ENCODE data around the gene BAZ2B.

DNA sequence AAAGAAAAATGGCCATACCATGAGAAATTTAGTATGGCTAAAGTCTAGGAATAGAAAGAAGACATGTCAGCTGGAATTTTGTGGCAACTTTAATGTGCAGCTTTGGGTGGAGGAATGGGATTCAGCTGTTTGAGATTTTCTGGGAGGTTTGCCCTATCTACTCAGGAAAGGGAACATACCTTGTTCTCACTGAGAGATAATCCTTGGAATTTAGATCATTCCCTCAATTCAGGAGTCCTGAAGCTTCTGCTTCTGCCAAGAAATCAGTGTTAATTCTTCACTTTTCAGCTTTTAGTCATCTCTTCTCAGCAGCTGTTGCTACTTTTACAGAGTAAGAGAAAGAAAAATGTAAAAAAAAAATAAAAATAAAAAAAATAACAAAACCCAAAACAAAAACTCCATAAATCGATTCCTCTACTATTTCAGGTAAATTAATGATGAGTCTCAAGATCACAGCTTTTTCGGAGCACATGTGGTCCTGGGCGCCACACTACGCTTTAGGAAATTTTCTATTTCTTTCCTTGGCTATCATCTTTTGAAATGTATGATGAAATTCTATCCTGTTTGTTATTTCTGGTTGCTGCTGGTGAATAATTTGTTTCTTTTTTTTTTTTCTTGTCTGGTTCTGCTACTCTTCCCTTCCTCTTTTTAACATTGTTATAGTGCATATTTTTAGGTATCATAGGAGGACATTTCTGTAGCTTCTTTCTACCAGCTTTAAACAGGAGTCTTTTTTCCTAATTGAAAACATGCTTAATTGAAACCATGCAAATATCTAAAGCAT lies 18.9 kb upstream of the BAZ2B start:
- TF ChIP-seq, protein P1, sequence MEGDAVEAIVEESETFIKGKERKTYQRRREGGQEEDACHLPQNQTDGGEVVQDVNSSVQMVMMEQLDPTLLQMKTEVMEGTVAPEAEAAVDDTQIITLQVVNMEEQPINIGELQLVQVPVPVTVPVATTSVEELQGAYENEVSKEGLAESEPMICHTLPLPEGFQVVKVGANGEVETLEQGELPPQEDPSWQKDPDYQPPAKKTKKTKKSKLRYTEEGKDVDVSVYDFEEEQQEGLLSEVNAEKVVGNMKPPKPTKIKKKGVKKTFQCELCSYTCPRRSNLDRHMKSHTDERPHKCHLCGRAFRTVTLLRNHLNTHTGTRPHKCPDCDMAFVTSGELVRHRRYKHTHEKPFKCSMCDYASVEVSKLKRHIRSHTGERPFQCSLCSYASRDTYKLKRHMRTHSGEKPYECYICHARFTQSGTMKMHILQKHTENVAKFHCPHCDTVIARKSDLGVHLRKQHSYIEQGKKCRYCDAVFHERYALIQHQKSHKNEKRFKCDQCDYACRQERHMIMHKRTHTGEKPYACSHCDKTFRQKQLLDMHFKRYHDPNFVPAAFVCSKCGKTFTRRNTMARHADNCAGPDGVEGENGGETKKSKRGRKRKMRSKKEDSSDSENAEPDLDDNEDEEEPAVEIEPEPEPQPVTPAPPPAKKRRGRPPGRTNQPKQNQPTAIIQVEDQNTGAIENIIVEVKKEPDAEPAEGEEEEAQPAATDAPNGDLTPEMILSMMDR (conservative IDR thresholded peaks at IDR 0.05) = no peak
- no peak for TF ChIP-seq ZFX (IDR thresholded peaks at IDR 0.05)

Data from C4-2B (cell line).